Measurements from ENCODE around the gene SDC4.

DNA sequence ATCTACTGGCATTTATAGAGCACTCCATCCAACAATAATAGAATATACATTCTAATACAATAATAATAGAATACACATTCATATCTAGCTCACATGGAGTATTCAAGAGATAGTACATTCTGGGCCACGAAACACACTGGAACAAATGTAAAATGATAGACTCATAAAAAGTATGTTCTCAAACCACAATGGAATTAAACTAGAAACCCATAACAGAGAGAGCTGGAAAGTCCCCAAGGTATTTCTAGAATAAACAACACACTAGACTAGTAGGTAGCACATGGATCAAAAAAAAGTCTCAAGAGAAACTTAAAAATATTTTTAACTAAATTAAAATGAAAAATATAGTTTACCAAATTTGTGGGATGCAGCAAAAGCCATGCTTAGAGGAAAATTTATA, 39.0 kb upstream of the SDC4 start:
- TF ChIP-seq POLR2A (IDR thresholded peaks at IDR 0.05) = no peak
- TF ChIP-seq, protein P1, sequence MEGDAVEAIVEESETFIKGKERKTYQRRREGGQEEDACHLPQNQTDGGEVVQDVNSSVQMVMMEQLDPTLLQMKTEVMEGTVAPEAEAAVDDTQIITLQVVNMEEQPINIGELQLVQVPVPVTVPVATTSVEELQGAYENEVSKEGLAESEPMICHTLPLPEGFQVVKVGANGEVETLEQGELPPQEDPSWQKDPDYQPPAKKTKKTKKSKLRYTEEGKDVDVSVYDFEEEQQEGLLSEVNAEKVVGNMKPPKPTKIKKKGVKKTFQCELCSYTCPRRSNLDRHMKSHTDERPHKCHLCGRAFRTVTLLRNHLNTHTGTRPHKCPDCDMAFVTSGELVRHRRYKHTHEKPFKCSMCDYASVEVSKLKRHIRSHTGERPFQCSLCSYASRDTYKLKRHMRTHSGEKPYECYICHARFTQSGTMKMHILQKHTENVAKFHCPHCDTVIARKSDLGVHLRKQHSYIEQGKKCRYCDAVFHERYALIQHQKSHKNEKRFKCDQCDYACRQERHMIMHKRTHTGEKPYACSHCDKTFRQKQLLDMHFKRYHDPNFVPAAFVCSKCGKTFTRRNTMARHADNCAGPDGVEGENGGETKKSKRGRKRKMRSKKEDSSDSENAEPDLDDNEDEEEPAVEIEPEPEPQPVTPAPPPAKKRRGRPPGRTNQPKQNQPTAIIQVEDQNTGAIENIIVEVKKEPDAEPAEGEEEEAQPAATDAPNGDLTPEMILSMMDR (IDR thresholded peaks at IDR 0.05) = no peak
- TF ChIP-seq POLR2AphosphoS5 (IDR thresholded peaks at IDR 0.05) = no peak
- TF ChIP-seq EP300 (IDR thresholded peaks at IDR 0.05) = no peak
